AG04449 (cell line): ENCODE results near the gene OR10A3.

ENCODE experiments used
- CTCF ChIA-PET: fragments of 350-600 bp; formaldehyde crosslinking; extraction: SDS; loops from one replicate; lab custom pipeline; 2021; ENCODE audit warnings: antibody characterized with exemption; lab: Yijun Ruan, JAX
- POLR2A ChIA-PET: fragments of 400-600, 350-600 bp; formaldehyde crosslinking; extraction: SDS; loops from one replicate; lab custom pipeline; 2020; ENCODE audit warnings: antibody characterized with exemption, inconsistent platforms; lab: Yijun Ruan, JAX
- DNase-seq: peaks from one replicate; pipeline ENCODE4 v3.0.0-alpha.2; 2010; ENCODE audit warnings: low read depth, low spot score
- H3K4me3 ChIP-seq: 2 replicates; pipeline ENCODE4 v1.5.1; 2011; ENCODE audit warnings: low read depth, mild to moderate bottlenecking, control low read depth, low read length
- TF ChIP-seq, protein P1 (sequence below): IDR thresholded peaks from one replicate; pipeline ENCODE4 v1.5.1; 2011; ENCODE audit warnings: mild to moderate bottlenecking, moderate library complexity, low read length, control low read depth, inconsistent platforms; ENCODE audit not compliant: insufficient read depth; ENCODE audit errors: missing control alignments

OR10A3 gene

DNA sequence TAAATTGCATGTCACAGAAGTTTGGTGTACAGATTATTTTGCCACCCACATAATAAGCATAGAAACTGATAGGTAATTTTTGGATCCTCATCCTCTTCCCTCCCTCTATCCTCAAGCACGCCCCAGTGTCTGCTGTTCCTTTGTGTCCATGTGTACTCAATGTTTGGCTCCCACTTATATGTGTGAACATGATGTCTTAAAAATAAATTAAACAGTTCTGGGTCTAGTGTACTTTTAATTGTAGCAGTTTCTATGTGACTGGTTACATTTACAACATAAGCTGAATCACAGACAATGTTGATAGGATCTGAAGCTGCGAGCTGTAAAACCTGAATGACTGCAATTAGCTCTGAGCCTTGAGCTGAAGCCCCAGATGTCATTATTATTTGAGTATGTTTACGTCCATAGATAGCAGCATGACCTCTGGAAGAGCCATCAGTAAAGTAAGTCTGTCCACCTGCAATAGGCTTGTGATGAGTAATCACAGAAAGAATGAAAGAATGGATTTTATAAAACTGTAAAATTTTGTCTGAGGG, 40.1 kb downstream of the OR10A3 start:
- no peak for DNase-seq
- H3K4me3 ChIP-seq = no peak overlapping the region
- POLR2A ChIA-PET = no interaction called here
- TF ChIP-seq, protein P1, sequence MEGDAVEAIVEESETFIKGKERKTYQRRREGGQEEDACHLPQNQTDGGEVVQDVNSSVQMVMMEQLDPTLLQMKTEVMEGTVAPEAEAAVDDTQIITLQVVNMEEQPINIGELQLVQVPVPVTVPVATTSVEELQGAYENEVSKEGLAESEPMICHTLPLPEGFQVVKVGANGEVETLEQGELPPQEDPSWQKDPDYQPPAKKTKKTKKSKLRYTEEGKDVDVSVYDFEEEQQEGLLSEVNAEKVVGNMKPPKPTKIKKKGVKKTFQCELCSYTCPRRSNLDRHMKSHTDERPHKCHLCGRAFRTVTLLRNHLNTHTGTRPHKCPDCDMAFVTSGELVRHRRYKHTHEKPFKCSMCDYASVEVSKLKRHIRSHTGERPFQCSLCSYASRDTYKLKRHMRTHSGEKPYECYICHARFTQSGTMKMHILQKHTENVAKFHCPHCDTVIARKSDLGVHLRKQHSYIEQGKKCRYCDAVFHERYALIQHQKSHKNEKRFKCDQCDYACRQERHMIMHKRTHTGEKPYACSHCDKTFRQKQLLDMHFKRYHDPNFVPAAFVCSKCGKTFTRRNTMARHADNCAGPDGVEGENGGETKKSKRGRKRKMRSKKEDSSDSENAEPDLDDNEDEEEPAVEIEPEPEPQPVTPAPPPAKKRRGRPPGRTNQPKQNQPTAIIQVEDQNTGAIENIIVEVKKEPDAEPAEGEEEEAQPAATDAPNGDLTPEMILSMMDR = no peak
- CTCF ChIA-PET = interaction anchor here (1.3 to 12.1 kb wide), 7 partner anchors 8 to 198 kb away, joined by 3 to 337 read pairs (median 38); partner anchors contain the start of gene EIF3F

DNA sequence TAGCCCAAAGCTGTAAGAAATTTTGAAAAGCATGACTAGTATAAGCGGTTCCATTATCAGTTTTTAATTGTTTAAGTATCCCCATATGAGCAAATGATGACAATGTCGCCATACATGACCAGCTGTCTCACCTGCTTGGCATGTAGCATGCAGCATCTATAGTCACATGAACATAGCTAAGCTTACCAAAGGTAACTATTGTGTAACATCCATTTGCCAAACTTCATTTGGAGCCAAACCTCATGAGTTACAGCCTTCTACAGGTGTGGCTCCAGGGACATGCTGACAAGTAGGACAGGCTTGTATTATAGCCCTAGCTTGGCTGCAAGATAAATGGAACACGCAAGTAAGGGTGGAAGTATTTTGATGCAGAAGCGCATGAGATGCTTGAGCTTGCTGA, 40.8 kb downstream of the OR10A3 start:
- no peak overlapping the region for H3K4me3 ChIP-seq
- TF ChIP-seq, protein P1 = no peak
- POLR2A ChIA-PET = no interaction called here
- DNase-seq = no peak
- CTCF ChIA-PET = interaction anchor here (1.7 to 12.1 kb wide), 3 partner anchors 8 to 106 kb away, joined by 4 to 337 read pairs (median 119); partner anchors contain the start of gene EIF3F

DNA sequence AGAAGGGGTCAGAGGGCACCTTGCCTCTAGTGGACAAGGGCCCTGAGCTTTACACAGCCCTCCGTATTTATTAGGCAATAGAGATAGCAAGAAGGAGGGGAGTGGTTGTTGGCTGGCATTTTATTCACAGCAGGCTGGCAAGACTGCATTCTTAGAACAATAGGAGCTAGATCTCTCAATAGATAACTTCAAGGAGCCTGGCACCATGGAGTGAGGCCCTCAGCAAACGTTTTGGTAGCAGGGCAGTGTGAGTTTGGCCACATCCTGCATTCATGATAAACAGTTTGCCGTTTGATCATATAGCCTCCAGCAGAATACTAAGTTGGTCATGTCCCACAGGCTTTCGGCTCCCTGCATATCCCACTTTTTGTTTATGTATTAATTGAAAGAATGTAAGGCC, 42.1 kb downstream of the OR10A3 start:
- ChIA-PET CTCF (interaction anchor here (1.8 to 2.0 kb wide), 2 partner anchors 87 to 90 kb away, joined by 6 to 15 read pairs; partner anchors contain the start of gene EIF3F), POLR2A (no interaction called here)
- TF ChIP-seq, protein P1 = no peak
- H3K4me3 ChIP-seq = no peak overlapping the region
- DNase-seq = no peak

DNA sequence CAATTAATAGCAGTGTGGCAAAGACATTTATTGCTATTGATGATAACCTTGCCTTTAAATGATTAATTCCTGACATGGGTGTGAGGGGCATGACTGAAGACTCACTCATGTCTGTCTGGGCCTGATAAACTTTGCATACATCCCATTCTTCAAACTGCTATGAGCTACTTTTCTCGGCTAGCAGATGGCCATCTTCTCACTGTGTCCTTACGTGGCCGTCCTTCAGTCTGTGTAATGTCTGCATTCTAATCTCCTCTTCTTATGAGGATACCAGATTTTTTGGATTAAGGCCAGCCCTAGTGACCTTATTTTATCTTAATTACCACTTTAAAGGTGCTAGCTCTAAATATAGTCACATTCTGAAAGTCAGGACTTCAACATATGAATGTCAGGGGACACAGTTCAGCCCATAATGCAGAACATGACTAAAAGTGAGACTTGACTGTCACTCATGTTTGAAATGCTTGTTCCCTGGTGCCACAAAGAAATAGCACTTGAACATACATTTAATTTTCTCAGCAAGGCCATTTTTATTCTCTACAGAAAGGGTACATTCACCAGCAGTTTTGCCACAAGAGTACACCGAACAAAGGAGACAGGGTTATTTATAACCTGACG, 42.7 kb downstream of the OR10A3 start:
- ChIA-PET POLR2A (no interaction called here), CTCF (interaction anchor here (1.8 to 2.0 kb wide), 2 partner anchors 88 to 90 kb away, joined by 6 to 15 read pairs; partner anchors contain the start of gene EIF3F)
- TF ChIP-seq, protein P1 = no peak
- no peak for DNase-seq
- no peak overlapping the region for H3K4me3 ChIP-seq

DNA sequence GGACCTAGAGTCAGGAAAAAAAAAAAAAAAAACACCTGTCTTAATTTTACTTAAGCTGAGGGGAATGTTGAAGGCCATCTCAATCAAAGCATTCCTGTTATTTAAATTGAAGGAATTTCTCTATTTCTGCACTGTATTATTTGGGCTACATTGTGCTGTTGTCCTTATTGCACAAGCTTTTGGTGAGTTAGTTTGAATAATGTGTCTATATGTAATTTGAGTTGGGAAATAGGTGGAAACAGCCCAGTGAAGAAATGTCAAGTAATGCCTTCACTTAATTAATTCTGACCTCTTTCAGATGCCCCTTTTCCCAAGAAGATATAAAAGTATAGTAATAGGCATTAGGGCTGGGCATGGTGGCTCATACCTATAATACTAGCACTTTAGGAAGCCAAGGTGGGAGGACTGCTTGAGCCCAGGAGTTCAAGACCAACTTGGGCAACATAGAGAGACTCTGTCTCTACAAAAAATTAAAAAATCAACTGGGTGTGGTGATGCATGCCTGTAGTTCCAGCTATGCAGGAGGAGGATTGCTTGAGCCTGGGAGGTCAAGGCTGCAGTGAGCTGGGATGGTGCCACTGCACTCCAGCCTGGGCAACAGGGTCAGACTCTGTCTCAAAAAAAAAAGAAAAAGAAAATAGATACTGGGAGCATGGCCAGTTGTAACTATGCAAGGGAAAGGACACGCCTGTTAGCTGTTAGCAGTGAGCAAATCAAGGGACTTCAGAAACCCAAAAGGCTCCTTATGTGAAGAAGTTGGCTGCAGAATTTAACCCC, 45.3 kb downstream of the OR10A3 start:
- CTCF ChIA-PET = interaction anchor here (0.7 to 8.4 kb wide), 8 partner anchors 8 to 203 kb away, joined by 3 to 298 read pairs (median 18); partner anchors contain the start of gene EIF3F
- POLR2A ChIA-PET = interaction anchor here (1.1 to 1.7 kb wide), 2 partner anchors 81 to 91 kb away, joined by 4 to 6 read pairs; partner anchors contain the start of gene EIF3F
- DNase-seq = no peak
- no peak overlapping the region for H3K4me3 ChIP-seq
- TF ChIP-seq, protein P1 = no peak
